ENCODE data around the gene CTSE. TPM values are rescaled to one million over a fixed set of nuclear protein-coding genes. Genes with fewer than 3 reads are reported as not detected.

CTSE gene
- polyA plus RNA-seq, 1 donor (not counting 4 experiments of a cell fraction or from before 2014, with no cell fraction given): 0.33 TPM

DNA sequence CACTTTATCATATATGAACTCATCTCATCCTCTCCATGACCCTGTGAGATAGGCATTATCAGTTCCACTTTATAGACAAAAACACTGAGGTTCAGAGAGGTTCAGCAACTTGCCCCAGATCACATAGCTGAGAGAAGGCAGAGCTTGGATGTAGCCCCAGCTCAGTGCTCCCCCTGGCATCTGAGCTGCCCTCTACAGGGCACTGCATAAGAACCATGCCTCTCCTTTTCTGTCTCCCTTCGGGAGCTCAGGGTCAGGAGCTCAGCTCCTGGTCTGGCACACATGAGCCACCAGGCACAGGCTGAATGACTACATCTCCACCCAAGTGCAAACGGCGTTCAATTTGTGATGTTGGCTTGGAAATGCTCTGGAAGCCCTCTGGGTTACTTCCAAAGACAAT, 37.4 kb downstream of the CTSE start:
- dilution Hi-C loops (cut with MboI; ENCODE audit: extremely low pct_ligation_motif_present, low sequenced_read_pairs): no loop called here
- TF ChIP-seq CTCF (optimal IDR thresholded peaks at IDR 0.05 in 1 of 3, IDR thresholded peaks at IDR 0.05 in 1 of 3, conservative IDR thresholded peaks at IDR 0.05 in 1 of 3; ENCODE audit: extremely low read depth in 1 of 3, insufficient read depth in 2 of 3, low read length in 3 of 3) (peak; percentile 16 to 41 (median 22)), EZH2 (IDR thresholded peaks at IDR 0.05; ENCODE audit: low read length) (no peak)
- Histone ChIP-seq H3K79me2 (ENCODE audit: control insufficient read depth, insufficient read depth, low read length) (no peaks in the 10 kb centered on the region), H3K9ac (ENCODE audit: control insufficient read depth, extremely low read depth, insufficient read depth, low read length) (no peak overlapping the region), H2AFZ (ENCODE audit: control insufficient read depth, low read length) (no peak overlapping the region), H3K4me1 (ENCODE audit: control insufficient read depth, extremely low read depth, insufficient read depth, low read length) (peaks cover 23% of the 10 kb centered on the region), H3K9me3 (ENCODE audit: control insufficient read depth, low read depth, low read length) (no peaks in the 10 kb centered on the region), H3K9me1 (ENCODE audit: control insufficient read depth, extremely low read depth, insufficient read depth, low read length) (peaks cover 2% of the 10 kb centered on the region), H3K4me3 (ENCODE audit: control insufficient read depth in 2 of 3, extremely low read depth in 1 of 3, insufficient read depth in 2 of 3, low read depth in 1 of 3, low read length in 3 of 3) (no peak overlapping the region), H3K27me3 (ENCODE audit: control insufficient read depth, extremely low read depth, insufficient read depth, low read length) (no peaks in the 10 kb centered on the region), H3K4me2 (ENCODE audit: control insufficient read depth, extremely low read depth, insufficient read depth, low read depth, low read length) (no peak overlapping the region), H3K27ac (ENCODE audit: control insufficient read depth, insufficient read depth, low read length) (no peak overlapping the region), H3K36me3 (ENCODE audit: control insufficient read depth in 2 of 2, extremely low read depth in 1 of 2, insufficient read depth in 2 of 2, low read length in 2 of 2) (peaks cover 10 to 13% of the 10 kb centered on the region in 2 experiments), H4K20me1 (ENCODE audit: control insufficient read depth, extremely low read depth, insufficient read depth, low read length) (no peaks in the 10 kb centered on the region)
- FAIRE-seq (no peak), DNase-seq (ENCODE audit: low read depth, low spot score) (no peak)

DNA sequence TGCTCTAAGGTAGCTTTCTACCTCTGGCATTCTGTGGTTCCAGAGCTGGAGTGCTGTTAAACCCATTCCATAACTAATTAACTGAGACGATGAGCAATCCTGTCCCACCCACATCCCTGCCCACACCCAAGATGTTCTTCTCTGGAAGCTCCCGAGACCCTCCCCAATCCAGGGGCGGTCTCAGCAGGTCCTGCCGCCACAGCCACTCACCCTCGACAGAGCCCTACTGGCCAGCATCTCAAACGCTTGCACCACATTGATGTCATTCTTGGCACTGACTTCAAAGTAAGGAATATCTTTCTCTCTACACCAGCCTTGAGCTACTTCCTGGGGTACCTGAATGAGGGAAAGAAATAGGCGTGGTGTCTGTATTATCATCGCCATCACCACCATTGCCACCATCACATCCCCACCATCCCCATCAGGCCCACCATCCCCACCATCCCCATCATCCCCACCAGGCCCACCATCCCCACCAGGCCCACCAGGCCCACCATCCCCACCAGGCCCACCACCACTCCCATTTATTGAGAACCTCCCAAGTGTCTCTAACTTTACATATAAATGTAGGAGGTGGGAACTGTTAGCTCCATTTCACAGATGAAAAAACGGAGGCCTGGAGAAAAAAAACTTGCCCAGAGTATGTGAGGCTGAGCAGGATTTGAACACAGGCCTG, 38.2 kb downstream of the CTSE start:
- dilution Hi-C loops (cut with MboI; ENCODE audit: extremely low pct_ligation_motif_present, low sequenced_read_pairs): no loop called here
- Histone ChIP-seq H4K20me1 (ENCODE audit: control insufficient read depth, extremely low read depth, insufficient read depth, low read length) (no peaks in the 10 kb centered on the region), H3K9me1 (ENCODE audit: control insufficient read depth, extremely low read depth, insufficient read depth, low read length) (peaks cover 2% of the 10 kb centered on the region), H3K36me3 (ENCODE audit: control insufficient read depth in 2 of 2, extremely low read depth in 1 of 2, insufficient read depth in 2 of 2, low read length in 2 of 2) (peaks cover 10% of the 10 kb centered on the region in 2 experiments), H3K9me3 (ENCODE audit: control insufficient read depth, low read depth, low read length) (no peaks in the 10 kb centered on the region), H3K27me3 (ENCODE audit: control insufficient read depth, extremely low read depth, insufficient read depth, low read length) (no peaks in the 10 kb centered on the region), H3K79me2 (ENCODE audit: control insufficient read depth, insufficient read depth, low read length) (no peaks in the 10 kb centered on the region), H3K27ac (ENCODE audit: control insufficient read depth, insufficient read depth, low read length) (no peak overlapping the region), H3K4me2 (ENCODE audit: control insufficient read depth, extremely low read depth, insufficient read depth, low read depth, low read length) (no peak overlapping the region), H2AFZ (ENCODE audit: control insufficient read depth, low read length) (no peak overlapping the region), H3K9ac (ENCODE audit: control insufficient read depth, extremely low read depth, insufficient read depth, low read length) (no peak overlapping the region), H3K4me1 (ENCODE audit: control insufficient read depth, extremely low read depth, insufficient read depth, low read length) (peaks cover 23% of the 10 kb centered on the region), H3K4me3 (ENCODE audit: control insufficient read depth in 2 of 3, extremely low read depth in 1 of 3, insufficient read depth in 2 of 3, low read depth in 1 of 3, low read length in 3 of 3) (no peak overlapping the region)
- TF ChIP-seq EZH2 (IDR thresholded peaks at IDR 0.05; ENCODE audit: low read length): no peak
- no peak for TF ChIP-seq CTCF (optimal IDR thresholded peaks at IDR 0.05 in 1 of 3, IDR thresholded peaks at IDR 0.05 in 1 of 3, conservative IDR thresholded peaks at IDR 0.05 in 1 of 3; ENCODE audit: extremely low read depth in 1 of 3, insufficient read depth in 2 of 3, low read length in 3 of 3)
- FAIRE-seq: no peak
- no peak for DNase-seq (ENCODE audit: low read depth, low spot score)
